ENCODE data around the gene SYT7. TPM values are rescaled to one million over a fixed set of nuclear protein-coding genes. Genes with fewer than 3 reads are reported as not detected.

The SYT7 gene
- total RNA-seq, 2 experiments from 2014 or later, result not detected

- ChIA-PET POLR2A (no interaction called here), CTCF (no interaction called here)
- H3K27me3 ChIP-seq (ENCODE audit: control insufficient read depth in 1 of 2, insufficient read depth in 2 of 2, low read length in 2 of 2), result peaks cover 0 to 3% of the 10 kb centered on the region in 2 experiments
- no peaks in the 10 kb centered on the region for H3K36me3 ChIP-seq (ENCODE audit: insufficient read depth, low read length)
- H3K9me3 Mint-ChIP-seq, result no peaks in the 10 kb centered on the region
- no peaks in the 10 kb centered on the region for H3K9me3 ChIP-seq (ENCODE audit: control insufficient read depth in 1 of 2, insufficient read depth in 1 of 2, low read length in 2 of 2)
- H3K4me1 Mint-ChIP-seq (ENCODE audit: low read depth), result no peaks in the 10 kb centered on the region
- H3K36me3 Mint-ChIP-seq (ENCODE audit: low read depth), result no peaks in the 10 kb centered on the region
- TF ChIP-seq, protein P1, sequence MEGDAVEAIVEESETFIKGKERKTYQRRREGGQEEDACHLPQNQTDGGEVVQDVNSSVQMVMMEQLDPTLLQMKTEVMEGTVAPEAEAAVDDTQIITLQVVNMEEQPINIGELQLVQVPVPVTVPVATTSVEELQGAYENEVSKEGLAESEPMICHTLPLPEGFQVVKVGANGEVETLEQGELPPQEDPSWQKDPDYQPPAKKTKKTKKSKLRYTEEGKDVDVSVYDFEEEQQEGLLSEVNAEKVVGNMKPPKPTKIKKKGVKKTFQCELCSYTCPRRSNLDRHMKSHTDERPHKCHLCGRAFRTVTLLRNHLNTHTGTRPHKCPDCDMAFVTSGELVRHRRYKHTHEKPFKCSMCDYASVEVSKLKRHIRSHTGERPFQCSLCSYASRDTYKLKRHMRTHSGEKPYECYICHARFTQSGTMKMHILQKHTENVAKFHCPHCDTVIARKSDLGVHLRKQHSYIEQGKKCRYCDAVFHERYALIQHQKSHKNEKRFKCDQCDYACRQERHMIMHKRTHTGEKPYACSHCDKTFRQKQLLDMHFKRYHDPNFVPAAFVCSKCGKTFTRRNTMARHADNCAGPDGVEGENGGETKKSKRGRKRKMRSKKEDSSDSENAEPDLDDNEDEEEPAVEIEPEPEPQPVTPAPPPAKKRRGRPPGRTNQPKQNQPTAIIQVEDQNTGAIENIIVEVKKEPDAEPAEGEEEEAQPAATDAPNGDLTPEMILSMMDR (IDR thresholded peaks at IDR 0.05), result no peak
- intact Hi-C loops (cut with DNase I, micrococcal nuclease), result no loop called here
- H3K27ac Mint-ChIP-seq, result no peak overlapping the region
- DNase-seq (no peak), ATAC-seq (ENCODE audit: poor library complexity) (no peak)
- H3K4me1 ChIP-seq (ENCODE audit: insufficient read depth, low read length), result no peaks in the 10 kb centered on the region
- H3K4me3 ChIP-seq (ENCODE audit: low read length), result no peak overlapping the region
- H3K27me3 Mint-ChIP-seq, result no peaks in the 10 kb centered on the region
- H3K4me3 Mint-ChIP-seq, result no peak overlapping the region
- H3K27ac ChIP-seq (ENCODE audit: low read depth in 1 of 2, low read length in 2 of 2), result no peak overlapping the region
These were observed 82.0 kb downstream of the SYT7 start for GRCh38 chr11:61498767-61499341.

DNA sequence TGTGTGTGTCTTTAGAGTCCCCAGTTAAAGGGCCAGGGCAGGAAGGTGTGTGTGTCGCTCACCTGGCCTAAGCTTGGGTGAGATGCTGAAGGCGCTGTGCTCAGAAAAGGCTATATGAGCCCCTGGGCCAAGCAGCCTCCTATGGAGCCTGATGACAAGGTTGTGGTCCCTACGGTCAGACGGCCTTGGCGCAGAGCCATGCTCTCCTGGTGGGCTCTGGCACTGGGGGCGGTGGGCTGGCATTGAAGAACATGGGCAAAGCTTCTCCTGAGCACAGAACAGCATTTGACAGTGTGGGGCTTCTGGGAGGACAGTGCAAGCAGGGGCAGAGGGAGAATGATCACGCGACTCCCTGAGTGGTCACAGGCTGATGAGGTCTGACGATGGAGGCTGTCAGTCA lies 83.0 kb downstream of the SYT7 start:
- no peak for ATAC-seq (ENCODE audit: poor library complexity)
- no peak overlapping the region for H3K27ac Mint-ChIP-seq
- H3K9me3 ChIP-seq (ENCODE audit: control insufficient read depth in 1 of 2, insufficient read depth in 1 of 2, low read length in 2 of 2), result no peaks in the 10 kb centered on the region

DNA sequence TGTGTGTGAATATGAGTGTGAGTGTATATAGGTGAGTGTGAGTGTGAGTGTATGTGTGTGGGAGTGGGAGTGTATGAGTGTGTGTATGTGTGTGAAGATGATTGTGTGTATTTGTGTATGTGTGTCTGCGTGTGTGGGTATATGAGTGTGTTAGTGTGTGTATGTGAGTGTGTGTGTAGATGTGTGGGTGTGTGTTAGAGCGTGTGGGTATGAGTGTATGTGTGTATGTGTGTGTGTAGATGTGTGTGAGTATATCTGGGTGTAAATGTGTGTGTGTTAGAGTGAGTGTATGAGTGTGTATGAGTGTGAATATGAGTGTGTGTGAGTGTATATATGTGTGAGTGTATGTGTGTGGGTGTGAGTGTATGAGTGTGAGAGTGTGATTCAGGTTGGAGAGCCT lies 83.4 kb downstream of the SYT7 start:
- Histone ChIP-seq H3K36me3 (ENCODE audit: insufficient read depth, low read length) (no peaks in the 10 kb centered on the region), H3K27me3 (ENCODE audit: control insufficient read depth in 1 of 2, insufficient read depth in 2 of 2, low read length in 2 of 2) (no peaks in the 10 kb centered on the region), H3K27ac (ENCODE audit: low read depth in 1 of 2, low read length in 2 of 2) (no peak overlapping the region), H3K4me3 (ENCODE audit: low read length) (no peak overlapping the region), H3K9me3 (ENCODE audit: control insufficient read depth in 1 of 2, insufficient read depth in 1 of 2, low read length in 2 of 2) (no peaks in the 10 kb centered on the region), H3K4me1 (ENCODE audit: insufficient read depth, low read length) (no peaks in the 10 kb centered on the region)
- Mint-ChIP-seq H3K4me3 (no peak overlapping the region), H3K36me3 (ENCODE audit: low read depth) (no peaks in the 10 kb centered on the region), H3K9me3 (no peaks in the 10 kb centered on the region), H3K27ac (no peak overlapping the region), H3K27me3 (no peaks in the 10 kb centered on the region), H3K4me1 (ENCODE audit: low read depth) (no peaks in the 10 kb centered on the region)
- TF ChIP-seq, protein P1 (IDR thresholded peaks at IDR 0.05), result no peak
- intact Hi-C loops (cut with DNase I, micrococcal nuclease), result no loop called here
- no peak for ATAC-seq (ENCODE audit: poor library complexity)
- ChIA-PET CTCF (no interaction called here), POLR2A (no interaction called here)
- no peak for DNase-seq

More for the DNA sequence above, 83.0 kb downstream of the SYT7 start:
- H3K4me1 ChIP-seq (ENCODE audit: insufficient read depth, low read length), result no peaks in the 10 kb centered on the region
- intact Hi-C loops (cut with DNase I, micrococcal nuclease), result no loop called here
- no peaks in the 10 kb centered on the region for H3K9me3 Mint-ChIP-seq
- ChIA-PET CTCF (no interaction called here), POLR2A (no interaction called here)
- H3K4me3 ChIP-seq (ENCODE audit: low read length), result no peak overlapping the region
- no peak overlapping the region for H3K4me3 Mint-ChIP-seq
- TF ChIP-seq, protein P1 (IDR thresholded peaks at IDR 0.05), result no peak
- no peak overlapping the region for H3K27ac ChIP-seq (ENCODE audit: low read depth in 1 of 2, low read length in 2 of 2)
- no peaks in the 10 kb centered on the region for H3K27me3 ChIP-seq (ENCODE audit: control insufficient read depth in 1 of 2, insufficient read depth in 2 of 2, low read length in 2 of 2)
- H3K27me3 Mint-ChIP-seq, result no peaks in the 10 kb centered on the region
- no peaks in the 10 kb centered on the region for H3K36me3 Mint-ChIP-seq (ENCODE audit: low read depth)
- H3K4me1 Mint-ChIP-seq (ENCODE audit: low read depth), result no peaks in the 10 kb centered on the region
- H3K36me3 ChIP-seq (ENCODE audit: insufficient read depth, low read length), result no peaks in the 10 kb centered on the region
- DNase-seq, result no peak

All from CD4-positive, alpha-beta T cell (primary cell).